GOT3 (cell line): ENCODE results near the gene NUP98.
A peak's percentile ranks its signal among the peaks of the same experiment; 100 is the strongest.

Source experiments
- DNase-seq: peaks from one replicate; lab custom pipeline; 2025; ENCODE audit warnings: mixed read lengths; lab: John Stamatoyannopoulos, UW

The NUP98 gene

GRCh38 chr11:3797329-3798090 is at the start of gene NUP98:
Gene NUP98 (minus strand): TSS chr11:3797554. CDS start chr11:3782117, 15,437 bp downstream.
- DNase-seq, result peak; percentile 96

- DNase-seq, result no peak
These were observed 48.3 kb upstream of the NUP98 start for GRCh38 chr11:3845670-3846069.

- DNase-seq, result no peak
These were observed 47.9 kb upstream of the NUP98 start for GRCh38 chr11:3845246-3845645.

- no peak for DNase-seq
These were observed 46.0 kb upstream of the NUP98 start for GRCh38 chr11:3843326-3843725.

GRCh38 chr11:3841426-3842350 is 44.3 kb upstream of the NUP98 start:
- DNase-seq, result peak; percentile 64

GRCh38 chr11:3840870-3841425 is 43.6 kb upstream of the NUP98 start, which contains the start of gene RHOG:
Gene RHOG (minus strand): TSS chr11:3840959. CDS start chr11:3828138, 12,821 bp downstream.
- DNase-seq, result peak; percentile 64

- DNase-seq, result no peak
These were observed 42.9 kb upstream of the NUP98 start for GRCh38 chr11:3840004-3840869.

GRCh38 chr11:3838504-3838903 is 41.1 kb upstream of the NUP98 start:
- no peak for DNase-seq

GRCh38 chr11:3837793-3838192 is 40.4 kb upstream of the NUP98 start:
- no peak for DNase-seq

GRCh38 chr11:3836903-3837302 is 39.5 kb upstream of the NUP98 start:
- DNase-seq, result no peak

- DNase-seq, result no peak
These were observed 38.4 kb upstream of the NUP98 start for GRCh38 chr11:3835751-3836150.

- DNase-seq, result no peak
These were observed 37.5 kb upstream of the NUP98 start for GRCh38 chr11:3834664-3835461.

- DNase-seq, result no peak
These were observed 37.0 kb upstream of the NUP98 start for GRCh38 chr11:3834349-3834663.

- DNase-seq, result no peak
These were observed 36.1 kb upstream of the NUP98 start for GRCh38 chr11:3833449-3833848.

- no peak for DNase-seq
These were observed 35.5 kb upstream of the NUP98 start for GRCh38 chr11:3832816-3833215.

- DNase-seq, result no peak
These were observed 34.3 kb upstream of the NUP98 start for GRCh38 chr11:3831378-3832239.

GRCh38 chr11:3830730-3831129 is 33.4 kb upstream of the NUP98 start:
- no peak for DNase-seq

- DNase-seq, result no peak
These were observed 32.7 kb upstream of the NUP98 start for GRCh38 chr11:3830088-3830487.

GRCh38 chr11:3827434-3828186 is 30.3 kb upstream of the NUP98 start:
- DNase-seq, result no peak
